GM13976 (cell line): ENCODE measurements around the gene GSX1.

Experiments
- DNase-seq: peaks from one replicate; pipeline ENCODE4 v3.0.0; 2012; ENCODE audit warnings: low spot score
- CTCF ChIP-seq: IDR thresholded peaks from 2 replicates; pipeline ENCODE4 v1.5.1; 2012; ENCODE audit warnings: borderline replicate concordance, mild to moderate bottlenecking; ENCODE audit not compliant: insufficient read depth; ENCODE audit errors: extremely low read depth, missing control alignments, control extremely low read depth
- in situ Hi-C: fragments of 300-500 bp; cut with MboI; formaldehyde crosslinking; loops from one replicate; pipeline ENCODE4 v1.12.0; 2022; ENCODE audit warnings: low sequenced_read_pairs, mixed read lengths, inconsistent platforms; ENCODE audit not compliant: unreplicated experiment

The GSX1 gene

GRCh38 chr13:27839809-27840467 is 47.7 kb downstream of the GSX1 start:
- in situ Hi-C loops, result no loop called here
- no peak for TF ChIP-seq CTCF
- DNase-seq, result no peak

GRCh38 chr13:27842571-27842970 is 50.3 kb downstream of the GSX1 start:
- DNase-seq, result no peak
- in situ Hi-C loops, result no loop called here
- TF ChIP-seq CTCF, result no peak
